ENCODE measurements around the gene CIT. TPM values are rescaled to one million over a fixed set of nuclear protein-coding genes. Genes with fewer than 3 reads are reported as not detected.

CIT gene
- total and polyA plus RNA-seq, 4 donors = 0.31 to 24.7 (median 1.8) TPM

GRCh38 chr12:119746169-119746568 is 131.0 kb downstream of the CIT start:
- Histone ChIP-seq H3K27me3 (ENCODE audit: control insufficient read depth in 4 of 4, insufficient read depth in 4 of 4, low read length in 3 of 4) (no peaks in the 10 kb centered on the region), H3K27ac (ENCODE audit: low read depth in 1 of 2, low read length in 2 of 2) (no peak overlapping the region), H3K9ac (ENCODE audit: low read depth in 1 of 2, low read length in 2 of 2) (no peak overlapping the region), H3K36me3 (ENCODE audit: control insufficient read depth in 4 of 4, insufficient read depth in 3 of 4, low read depth in 1 of 4, low read length in 3 of 4) (no peaks in the 10 kb centered on the region), H3K4me3 (ENCODE audit: low read depth in 1 of 3, low read length in 3 of 3) (no peak overlapping the region), H3K9me3 (ENCODE audit: control insufficient read depth in 4 of 4, low read length in 3 of 4) (peaks cover 0 to 9% (median 2%) of the 10 kb centered on the region in 4 donors), H3K4me1 (ENCODE audit: control insufficient read depth in 4 of 4, insufficient read depth in 4 of 4, low read length in 3 of 4) (no peaks in the 10 kb centered on the region)
- TF ChIP-seq HNF4A (conservative IDR thresholded peaks at IDR 0.05) = no peak
- no peak for TF ChIP-seq HNF4G (IDR thresholded peaks at IDR 0.05)
- no peak for TF ChIP-seq FOXA1 (IDR thresholded peaks at IDR 0.05)
- no peak for TF ChIP-seq GABPA (IDR thresholded peaks at IDR 0.05 in 1 of 2, conservative IDR thresholded peaks at IDR 0.05 in 1 of 2)
- TF ChIP-seq TAF1 (conservative IDR thresholded peaks at IDR 0.05) = no peak
- TF ChIP-seq, protein P1, sequence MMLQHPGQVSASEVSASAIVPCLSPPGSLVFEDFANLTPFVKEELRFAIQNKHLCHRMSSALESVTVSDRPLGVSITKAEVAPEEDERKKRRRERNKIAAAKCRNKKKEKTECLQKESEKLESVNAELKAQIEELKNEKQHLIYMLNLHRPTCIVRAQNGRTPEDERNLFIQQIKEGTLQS (IDR thresholded peaks at IDR 0.05) = no peak
- no peak for DNase-seq (ENCODE audit: low spot score)
- 99% methylated on average over 2 of the region's 2 CpGs for WGBS

GRCh38 chr12:119744900-119745606 is 132.1 kb downstream of the CIT start:
- Histone ChIP-seq H3K27me3 (ENCODE audit: control insufficient read depth in 4 of 4, insufficient read depth in 4 of 4, low read length in 3 of 4) (no peaks in the 10 kb centered on the region), H3K4me3 (ENCODE audit: low read depth in 1 of 3, low read length in 3 of 3) (no peak overlapping the region), H3K27ac (ENCODE audit: low read depth in 1 of 2, low read length in 2 of 2) (no peak overlapping the region), H3K36me3 (ENCODE audit: control insufficient read depth in 4 of 4, insufficient read depth in 3 of 4, low read depth in 1 of 4, low read length in 3 of 4) (no peaks in the 10 kb centered on the region), H3K4me1 (ENCODE audit: control insufficient read depth in 4 of 4, insufficient read depth in 4 of 4, low read length in 3 of 4) (no peaks in the 10 kb centered on the region), H3K9ac (ENCODE audit: low read depth in 1 of 2, low read length in 2 of 2) (no peak overlapping the region), H3K9me3 (ENCODE audit: control insufficient read depth in 4 of 4, low read length in 3 of 4) (peaks cover 0 to 9% (median 2%) of the 10 kb centered on the region in 4 donors)
- TF ChIP-seq JUND (IDR thresholded peaks at IDR 0.05) (no peak), EGR1 (IDR thresholded peaks at IDR 0.05; ENCODE audit: low read depth in 2 of 2) (no peak), FOXA1 (IDR thresholded peaks at IDR 0.05) (no peak), RXRA (IDR thresholded peaks at IDR 0.05) (no peak), RAD21 (IDR thresholded peaks at IDR 0.05) (no peak), YY1 (IDR thresholded peaks at IDR 0.05) (no peak), HNF4A (conservative IDR thresholded peaks at IDR 0.05) (no peak), GABPA (IDR thresholded peaks at IDR 0.05 in 1 of 2, conservative IDR thresholded peaks at IDR 0.05 in 1 of 2) (no peak), NR2F2 (IDR thresholded peaks at IDR 0.05) (no peak)
- TF ChIP-seq, protein P1 (IDR thresholded peaks at IDR 0.05) = no peak
- WGBS = 98% methylated on average over 1 of the region's 1 CpG
- no peak for DNase-seq (ENCODE audit: low spot score)

DNA sequence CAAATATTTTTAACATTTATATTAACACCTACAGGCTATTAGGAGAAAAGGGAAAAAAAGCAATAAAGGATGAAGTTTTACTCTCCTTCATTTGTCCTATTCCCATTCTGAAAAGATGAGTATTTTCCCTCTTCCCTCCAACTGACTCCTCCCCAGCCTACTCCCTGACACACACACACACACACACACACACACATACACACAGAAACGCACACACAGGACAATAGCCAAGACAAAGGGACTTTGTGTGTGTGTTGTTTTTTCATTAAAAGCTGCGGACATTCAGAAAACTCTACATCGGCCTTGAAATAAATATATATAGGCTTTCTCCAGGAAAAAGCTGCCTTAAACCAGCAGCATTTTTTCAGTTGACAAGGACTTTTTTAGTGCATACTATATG is 134.4 kb downstream of the CIT start:
- no peaks in the 10 kb centered on the region for H3K36me3 ChIP-seq (ENCODE audit: control insufficient read depth in 4 of 4, insufficient read depth in 3 of 4, low read depth in 1 of 4, low read length in 3 of 4)
- 94% methylated on average over 3 of the region's 3 CpGs for WGBS
- DNase-seq (ENCODE audit: low spot score) = no peak
- no peak overlapping the region for H3K9ac ChIP-seq (ENCODE audit: low read depth in 1 of 2, low read length in 2 of 2)
- no peaks in the 10 kb centered on the region for H3K27me3 ChIP-seq (ENCODE audit: control insufficient read depth in 4 of 4, insufficient read depth in 4 of 4, low read length in 3 of 4)
- no peaks in the 10 kb centered on the region for H3K4me1 ChIP-seq (ENCODE audit: control insufficient read depth in 4 of 4, insufficient read depth in 4 of 4, low read length in 3 of 4)
- H3K9me3 ChIP-seq (ENCODE audit: control insufficient read depth in 4 of 4, low read length in 3 of 4) = peaks cover 0 to 9% (median 2%) of the 10 kb centered on the region in 4 donors
- no peak overlapping the region for H3K27ac ChIP-seq (ENCODE audit: low read depth in 1 of 2, low read length in 2 of 2)
- no peak overlapping the region for H3K4me3 ChIP-seq (ENCODE audit: low read depth in 1 of 3, low read length in 3 of 3)
- TF ChIP-seq FOXA2 (IDR thresholded peaks at IDR 0.05) (no peak), JUND (IDR thresholded peaks at IDR 0.05) (no peak), GABPA (IDR thresholded peaks at IDR 0.05 in 1 of 2, conservative IDR thresholded peaks at IDR 0.05 in 1 of 2) (no peak), RXRA (IDR thresholded peaks at IDR 0.05) (no peak), FOXA1 (IDR thresholded peaks at IDR 0.05) (no peak), ZBTB33 (IDR thresholded peaks at IDR 0.05) (no peak), HNF4G (IDR thresholded peaks at IDR 0.05) (no peak), RAD21 (IDR thresholded peaks at IDR 0.05) (no peak), TAF1 (conservative IDR thresholded peaks at IDR 0.05) (no peak), YY1 (IDR thresholded peaks at IDR 0.05) (no peak), EGR1 (IDR thresholded peaks at IDR 0.05; ENCODE audit: low read depth in 2 of 2) (no peak), HNF4A (conservative IDR thresholded peaks at IDR 0.05) (no peak), NR2F2 (IDR thresholded peaks at IDR 0.05) (no peak), MAX (IDR thresholded peaks at IDR 0.05) (no peak), SP1 (IDR thresholded peaks at IDR 0.05) (no peak)
- TF ChIP-seq, protein P2, sequence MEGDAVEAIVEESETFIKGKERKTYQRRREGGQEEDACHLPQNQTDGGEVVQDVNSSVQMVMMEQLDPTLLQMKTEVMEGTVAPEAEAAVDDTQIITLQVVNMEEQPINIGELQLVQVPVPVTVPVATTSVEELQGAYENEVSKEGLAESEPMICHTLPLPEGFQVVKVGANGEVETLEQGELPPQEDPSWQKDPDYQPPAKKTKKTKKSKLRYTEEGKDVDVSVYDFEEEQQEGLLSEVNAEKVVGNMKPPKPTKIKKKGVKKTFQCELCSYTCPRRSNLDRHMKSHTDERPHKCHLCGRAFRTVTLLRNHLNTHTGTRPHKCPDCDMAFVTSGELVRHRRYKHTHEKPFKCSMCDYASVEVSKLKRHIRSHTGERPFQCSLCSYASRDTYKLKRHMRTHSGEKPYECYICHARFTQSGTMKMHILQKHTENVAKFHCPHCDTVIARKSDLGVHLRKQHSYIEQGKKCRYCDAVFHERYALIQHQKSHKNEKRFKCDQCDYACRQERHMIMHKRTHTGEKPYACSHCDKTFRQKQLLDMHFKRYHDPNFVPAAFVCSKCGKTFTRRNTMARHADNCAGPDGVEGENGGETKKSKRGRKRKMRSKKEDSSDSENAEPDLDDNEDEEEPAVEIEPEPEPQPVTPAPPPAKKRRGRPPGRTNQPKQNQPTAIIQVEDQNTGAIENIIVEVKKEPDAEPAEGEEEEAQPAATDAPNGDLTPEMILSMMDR (IDR thresholded peaks at IDR 0.05; ENCODE audit: low read depth, low read length, missing input control) = no peak
- TF ChIP-seq, protein P1 (IDR thresholded peaks at IDR 0.05) = no peak
